Muscle layer of duodenum (tissue), 2 donors: ENCODE results near the gene PRKAG2.

Experiments used
- H3K27ac ChIP-seq: one replicate; pipeline ENCODE4 v1.7.0; 2013; ENCODE audit warnings: mild to moderate bottlenecking, low read length
- H3K27me3 ChIP-seq: one replicate; pipeline ENCODE4 v1.7.0; 2013; ENCODE audit warnings: low read depth, mild to moderate bottlenecking, control low read depth, low read length
- H3K36me3 ChIP-seq, 2 donors: one replicate each; pipeline ENCODE4 v1.7.0; 2013; ENCODE audit warnings: low read length in 2 of 2, control low read depth in 1 of 2, mild to moderate bottlenecking in 1 of 2; ENCODE audit not compliant: insufficient read depth in 2 of 2, control insufficient read depth in 1 of 2
- H3K4me1 ChIP-seq, 2 donors: one replicate each; pipeline ENCODE4 v1.7.0; 2013; ENCODE audit warnings: low read length in 2 of 2, mild to moderate bottlenecking in 2 of 2, control low read depth in 1 of 2, moderate library complexity in 1 of 2; ENCODE audit not compliant: insufficient read depth in 2 of 2, control insufficient read depth in 1 of 2
- H3K4me3 ChIP-seq, 2 donors: one replicate each; pipeline ENCODE4 v1.7.0; 2013; ENCODE audit warnings: low read length in 2 of 2, low read depth in 1 of 2, mild to moderate bottlenecking in 1 of 2
- H3K9me3 ChIP-seq, 2 donors: one replicate each; pipeline ENCODE4 v1.7.0; 2013; ENCODE audit warnings: low read length in 2 of 2, control low read depth in 1 of 2, mild to moderate bottlenecking in 1 of 2; ENCODE audit not compliant: control insufficient read depth in 1 of 2
- donor health status: healthy.

Gene PRKAG2

GRCh38 chr7:151630358-151630757 lies 246.6 kb downstream of the PRKAG2 start:
- peak overlapping the region; percentile 74 to 84 for H3K4me3 ChIP-seq
- H3K4me1 ChIP-seq = peaks cover 6 to 11% of the 10 kb centered on the region in 2 donors
- no peak overlapping the region for H3K27ac ChIP-seq

GRCh38 chr7:151629713-151630272 lies 247.1 kb downstream of the PRKAG2 start:
- Histone ChIP-seq H3K9me3 (no peaks in the 10 kb centered on the region), H3K4me1 (peaks cover 6 to 15% of the 10 kb centered on the region in 2 donors), H3K36me3 (peaks cover 0 to 2% of the 10 kb centered on the region in 2 donors), H3K27ac (no peak overlapping the region), H3K4me3 (no peak overlapping the region), H3K27me3 (no peaks in the 10 kb centered on the region)

More at GRCh38 chr7:151630358-151630757, 246.6 kb downstream of the PRKAG2 start:
- H3K9me3 ChIP-seq = no peaks in the 10 kb centered on the region
- no peaks in the 10 kb centered on the region for H3K27me3 ChIP-seq
- no peaks in the 10 kb centered on the region for H3K36me3 ChIP-seq

GRCh38 chr7:151628846-151629604 lies 247.9 kb downstream of the PRKAG2 start:
- Histone ChIP-seq H3K27ac (no peak overlapping the region), H3K9me3 (no peaks in the 10 kb centered on the region), H3K36me3 (peaks cover 0 to 4% of the 10 kb centered on the region in 2 donors), H3K4me1 (peaks cover 6 to 15% of the 10 kb centered on the region in 2 donors), H3K27me3 (no peaks in the 10 kb centered on the region), H3K4me3 (no peak overlapping the region)

- H3K4me1 ChIP-seq = peaks cover 6 to 15% of the 10 kb centered on the region in 2 donors
- H3K4me3 ChIP-seq = no peak overlapping the region
- no peak overlapping the region for H3K27ac ChIP-seq
Observed at GRCh38 chr7:151626422-151627115, 250.3 kb downstream of the PRKAG2 start.

GRCh38 chr7:151625606-151626005 lies 251.3 kb downstream of the PRKAG2 start:
- Histone ChIP-seq H3K36me3 (peaks cover 0 to 4% of the 10 kb centered on the region in 2 donors), H3K27ac (no peak overlapping the region), H3K4me3 (no peak overlapping the region), H3K9me3 (no peaks in the 10 kb centered on the region), H3K4me1 (peaks cover 3 to 11% of the 10 kb centered on the region in 2 donors), H3K27me3 (no peaks in the 10 kb centered on the region)

More at GRCh38 chr7:151626422-151627115, 250.3 kb downstream of the PRKAG2 start:
- peaks cover 0 to 4% of the 10 kb centered on the region in 2 donors for H3K36me3 ChIP-seq
- H3K27me3 ChIP-seq = no peaks in the 10 kb centered on the region
- no peaks in the 10 kb centered on the region for H3K9me3 ChIP-seq

- Histone ChIP-seq H3K4me1 (peaks cover 0 to 8% of the 10 kb centered on the region in 2 donors), H3K27ac (no peak overlapping the region)
Observed at GRCh38 chr7:151624246-151624928, 252.5 kb downstream of the PRKAG2 start.

GRCh38 chr7:151623766-151624165 lies 253.1 kb downstream of the PRKAG2 start:
- Histone ChIP-seq H3K36me3 (peaks cover 0 to 4% of the 10 kb centered on the region in 2 donors), H3K27ac (no peak overlapping the region), H3K9me3 (no peaks in the 10 kb centered on the region), H3K4me1 (peaks cover 0 to 6% of the 10 kb centered on the region in 2 donors), H3K4me3 (no peak overlapping the region), H3K27me3 (no peaks in the 10 kb centered on the region)

More at GRCh38 chr7:151624246-151624928, 252.5 kb downstream of the PRKAG2 start:
- H3K27me3 ChIP-seq = no peaks in the 10 kb centered on the region
- no peak overlapping the region for H3K4me3 ChIP-seq
- H3K9me3 ChIP-seq = no peaks in the 10 kb centered on the region
- peaks cover 0 to 4% of the 10 kb centered on the region in 2 donors for H3K36me3 ChIP-seq

GRCh38 chr7:151621961-151622360 lies 255.0 kb downstream of the PRKAG2 start:
- H3K36me3 ChIP-seq = peaks cover 0 to 4% of the 10 kb centered on the region in 2 donors
- no peak overlapping the region for H3K27ac ChIP-seq
- H3K4me1 ChIP-seq = peaks cover 0 to 4% of the 10 kb centered on the region in 2 donors
- H3K4me3 ChIP-seq = no peak overlapping the region
- no peaks in the 10 kb centered on the region for H3K9me3 ChIP-seq
- no peaks in the 10 kb centered on the region for H3K27me3 ChIP-seq

GRCh38 chr7:151616443-151617213 lies 260.3 kb downstream of the PRKAG2 start:
- no peaks in the 10 kb centered on the region for H3K9me3 ChIP-seq
- no peak overlapping the region for H3K4me3 ChIP-seq
- H3K36me3 ChIP-seq = peaks cover 0 to under 1% of the 10 kb centered on the region in 2 donors
- H3K27ac ChIP-seq = no peak overlapping the region
- no peaks in the 10 kb centered on the region for H3K27me3 ChIP-seq
- peaks cover 0 to 10% of the 10 kb centered on the region in 2 donors for H3K4me1 ChIP-seq

- Histone ChIP-seq H3K4me3 (no peak overlapping the region), H3K27ac (no peak overlapping the region), H3K9me3 (no peaks in the 10 kb centered on the region), H3K4me1 (peaks cover 0 to 10% of the 10 kb centered on the region in 2 donors), H3K36me3 (peaks cover 5 to 6% of the 10 kb centered on the region in 2 donors), H3K27me3 (no peaks in the 10 kb centered on the region)
Observed at GRCh38 chr7:151615784-151616183, 261.1 kb downstream of the PRKAG2 start.
